Nephron progenitor cell (in vitro differentiated cells): Measurements from ENCODE around the gene CELF4.

ENCODE experiments used
- DNase-seq: peaks from one replicate; pipeline ENCODE4 v3.0.0; 2021
- H3K27ac Mint-ChIP-seq: 2 replicates; pipeline ENCODE4 v1.8.0; 2021; ENCODE audit warnings: mild to moderate bottlenecking, moderate library complexity, mixed read lengths
- H3K27me3 Mint-ChIP-seq: 2 replicates; pipeline ENCODE4 v1.8.0; 2021; ENCODE audit warnings: mild to moderate bottlenecking, low read depth, mixed read lengths; ENCODE audit not compliant: poor library complexity
- H3K36me3 Mint-ChIP-seq: 2 replicates; pipeline ENCODE4 v1.8.0; 2021; ENCODE audit warnings: low read depth, mixed read lengths
- H3K4me1 Mint-ChIP-seq: 2 replicates; pipeline ENCODE4 v1.8.0; 2021; ENCODE audit warnings: mixed read lengths
- H3K4me3 Mint-ChIP-seq: 2 replicates; pipeline ENCODE4 v1.8.0; 2021; ENCODE audit warnings: mild to moderate bottlenecking, moderate library complexity, mixed read lengths
- H3K9me3 Mint-ChIP-seq: 2 replicates; pipeline ENCODE4 v1.8.0; 2021; ENCODE audit warnings: mild to moderate bottlenecking, moderate library complexity, mixed read lengths
- CTCF ChIP-seq: fragments of 200-600 bp; sonication (generic); IDR thresholded peaks from 2 replicates; pipeline ENCODE4 v1.5.0; 2021; ENCODE audit warnings: antibody characterized with exemption

CELF4 gene

GRCh38 chr18:37383036-37383785 is 182.4 kb downstream of the CELF4 start:
- Mint-ChIP-seq H3K27me3 (peaks cover 20% of the 10 kb centered on the region), H3K9me3 (no peaks in the 10 kb centered on the region), H3K4me3 (no peak overlapping the region), H3K4me1 (peaks cover 13% of the 10 kb centered on the region), H3K27ac (peak overlapping the region; percentile 58), H3K36me3 (no peaks in the 10 kb centered on the region)
- no peak for TF ChIP-seq CTCF
- DNase-seq = no peak

GRCh38 chr18:37381554-37381953 is 184.0 kb downstream of the CELF4 start:
- Mint-ChIP-seq H3K9me3 (no peaks in the 10 kb centered on the region), H3K27me3 (peaks cover 32% of the 10 kb centered on the region), H3K27ac (no peak overlapping the region), H3K4me1 (peaks cover 13% of the 10 kb centered on the region), H3K4me3 (no peak overlapping the region), H3K36me3 (no peaks in the 10 kb centered on the region)
- TF ChIP-seq CTCF = no peak
- no peak for DNase-seq

GRCh38 chr18:37380546-37381110 is 185.0 kb downstream of the CELF4 start:
- DNase-seq = no peak
- no peaks in the 10 kb centered on the region for H3K9me3 Mint-ChIP-seq
- no peak overlapping the region for H3K4me3 Mint-ChIP-seq
- no peaks in the 10 kb centered on the region for H3K36me3 Mint-ChIP-seq
- peaks cover 8% of the 10 kb centered on the region for H3K4me1 Mint-ChIP-seq
- TF ChIP-seq CTCF = no peak
- peak overlapping the region; percentile 9 for H3K27ac Mint-ChIP-seq
- H3K27me3 Mint-ChIP-seq = peaks cover 32% of the 10 kb centered on the region

- Mint-ChIP-seq H3K4me3 (no peak overlapping the region), H3K9me3 (no peaks in the 10 kb centered on the region), H3K27ac (no peak overlapping the region), H3K27me3 (peaks cover 47% of the 10 kb centered on the region), H3K36me3 (no peaks in the 10 kb centered on the region), H3K4me1 (no peaks in the 10 kb centered on the region)
- DNase-seq = no peak
- TF ChIP-seq CTCF = no peak
Observed at GRCh38 chr18:37378336-37379010, 187.1 kb downstream of the CELF4 start.

GRCh38 chr18:37375181-37375580 is 190.4 kb downstream of the CELF4 start:
- TF ChIP-seq CTCF = no peak
- H3K27ac Mint-ChIP-seq = no peak overlapping the region
- no peaks in the 10 kb centered on the region for H3K36me3 Mint-ChIP-seq
- H3K27me3 Mint-ChIP-seq = peaks cover 57% of the 10 kb centered on the region
- DNase-seq = no peak
- no peaks in the 10 kb centered on the region for H3K4me1 Mint-ChIP-seq
- H3K4me3 Mint-ChIP-seq = no peak overlapping the region
- H3K9me3 Mint-ChIP-seq = no peaks in the 10 kb centered on the region
